HG03439 (cell line): Measurements from ENCODE around the gene NUAK2.

Experiments
- ATAC-seq: cut with Tn5 transposase; IDR thresholded peaks from one replicate; pipeline ENCODE4 v1.9.1; 2021; ENCODE audit warnings: mild to moderate bottlenecking, moderate library complexity; ENCODE audit not compliant: unreplicated experiment

Gene NUAK2

GRCh38 chr1:205323794-205324193, 2.2 kb upstream of the NUAK2 start:
- ATAC-seq, result no peak

GRCh38 chr1:205321959-205322283, 376 bp upstream of the NUAK2 start:
- ATAC-seq, result no peak

- ATAC-seq, result no peak
Observed at GRCh38 chr1:205319081-205320018, 2.2 kb downstream of the NUAK2 start.

- ATAC-seq, result no peak
Observed at GRCh38 chr1:205318231-205318991, 3.1 kb downstream of the NUAK2 start.

- ATAC-seq, result no peak
Observed at GRCh38 chr1:205317311-205317917, 4.1 kb downstream of the NUAK2 start.

- no peak for ATAC-seq
Observed at GRCh38 chr1:205316161-205316566, 5.4 kb downstream of the NUAK2 start.

GRCh38 chr1:205315008-205315618, 6.4 kb downstream of the NUAK2 start:
- ATAC-seq, result no peak

- ATAC-seq, result peak; percentile 64
Observed at GRCh38 chr1:205313563-205314308, 7.8 kb downstream of the NUAK2 start.

- ATAC-seq, result no peak
Observed at GRCh38 chr1:205312866-205313562, 8.5 kb downstream of the NUAK2 start.

- ATAC-seq, result no peak
Observed at GRCh38 chr1:205310976-205311704, 10.4 kb downstream of the NUAK2 start.

GRCh38 chr1:205309741-205310140, 11.8 kb downstream of the NUAK2 start:
- no peak for ATAC-seq

- no peak for ATAC-seq
Observed at GRCh38 chr1:205306929-205307566, 14.5 kb downstream of the NUAK2 start.

GRCh38 chr1:205304695-205305070, 16.9 kb downstream of the NUAK2 start:
- no peak for ATAC-seq

- ATAC-seq, result no peak
Observed at GRCh38 chr1:205304046-205304694, 17.4 kb downstream of the NUAK2 start.

GRCh38 chr1:205303247-205303888, 18.2 kb downstream of the NUAK2 start:
- no peak for ATAC-seq

- no peak for ATAC-seq
Observed at GRCh38 chr1:205301842-205302588, 19.5 kb downstream of the NUAK2 start.

- no peak for ATAC-seq
Observed at GRCh38 chr1:205301205-205301821, 20.2 kb downstream of the NUAK2 start.
